Neuronal stem cell (in vitro differentiated cells): ENCODE results near the gene GNAI2.

Experiments used
- DNase-seq: peaks from one replicate; pipeline ENCODE4 v3.0.0-alpha.2; 2013; ENCODE audit warnings: low spot score
- H2AFZ ChIP-seq: one replicate; pipeline ENCODE4 v1.6.1; 2013; ENCODE audit warnings: mild to moderate bottlenecking, low read length, inconsistent platforms
- H2AK5ac ChIP-seq: 2 replicates; pipeline ENCODE4 v1.6.1; 2013; ENCODE audit warnings: low read depth, mild to moderate bottlenecking, inconsistent platforms, low read length, moderate library complexity, mixed read lengths
- H2BK120ac ChIP-seq: 2 replicates; pipeline ENCODE4 v1.6.1; 2013; ENCODE audit warnings: low read depth, mild to moderate bottlenecking, inconsistent platforms, low read length, moderate library complexity, mixed read lengths
- H2BK12ac ChIP-seq: one replicate; pipeline ENCODE4 v1.6.1; 2013; ENCODE audit warnings: low read length, inconsistent platforms
- H2BK15ac ChIP-seq: 2 replicates; pipeline ENCODE4 v1.6.1; 2013; ENCODE audit warnings: mild to moderate bottlenecking, low read length, inconsistent platforms, mixed read lengths
- H2BK5ac ChIP-seq: one replicate; pipeline ENCODE4 v1.6.1; 2013; ENCODE audit warnings: inconsistent platforms, mild to moderate bottlenecking, low read length, moderate library complexity
- H3K14ac ChIP-seq: one replicate; pipeline ENCODE4 v1.6.1; 2013; ENCODE audit warnings: low read length, inconsistent platforms
- H3K18ac ChIP-seq: 2 replicates; pipeline ENCODE4 v1.6.1; 2013; ENCODE audit warnings: low read length, inconsistent platforms
- H3K23ac ChIP-seq: 2 replicates; pipeline ENCODE4 v1.6.1; 2013; ENCODE audit warnings: low read depth, mild to moderate bottlenecking, mixed read lengths, low read length, inconsistent platforms; ENCODE audit not compliant: poor library complexity
- H3K27ac ChIP-seq: replicated peaks from 3 replicates; pipeline ENCODE4 v1.5.1; 2013; ENCODE audit warnings: low read length, inconsistent platforms
- H3K27me3 ChIP-seq, 3 experiments: 2 replicates each; pipeline ENCODE4 v1.6.1; 2013; ENCODE audit warnings: low read length in 3 of 3, mild to moderate bottlenecking in 2 of 3, inconsistent platforms in 1 of 3, low read depth in 1 of 3, mixed read lengths in 1 of 3, moderate library complexity in 1 of 3; ENCODE audit not compliant: control insufficient read depth in 3 of 3, insufficient read depth in 3 of 3
- H3K36me3 ChIP-seq, 2 donors: replicated peaks in 1 of 2; 2 replicates each; pipeline ENCODE4 v1.6.1; 2013; ENCODE audit warnings: low read length in 2 of 2; ENCODE audit not compliant: control insufficient read depth in 2 of 2, insufficient read depth in 2 of 2
- H3K4ac ChIP-seq: 2 replicates; pipeline ENCODE4 v1.6.1; 2013; ENCODE audit warnings: inconsistent platforms, mild to moderate bottlenecking, low read length, moderate library complexity
- H3K4me1 ChIP-seq, 2 donors: 1 replicate in 1 of 2; 2 replicates in 1 of 2; pipeline ENCODE4 v1.6.1; 2013; ENCODE audit warnings: low read length in 2 of 2, low read depth in 1 of 2; ENCODE audit not compliant: control insufficient read depth in 2 of 2, insufficient read depth in 1 of 2
- H3K4me2 ChIP-seq: one replicate; pipeline ENCODE4 v1.6.1; 2013; ENCODE audit warnings: mild to moderate bottlenecking, low read length, inconsistent platforms; ENCODE audit not compliant: insufficient read depth, poor library complexity, severe bottlenecking
- H3K4me3 ChIP-seq, 2 donors: 2 replicates each; pipeline ENCODE4 v1.5.1; 2013; ENCODE audit warnings: low read length in 2 of 2, mild to moderate bottlenecking in 2 of 2, inconsistent platforms in 1 of 2, moderate library complexity in 1 of 2
- H3K79me1 ChIP-seq: one replicate; pipeline ENCODE4 v1.6.1; 2013; ENCODE audit warnings: low read depth, mild to moderate bottlenecking, inconsistent platforms, low read length, moderate library complexity
- H3K9ac ChIP-seq: one replicate; pipeline ENCODE4 v1.6.1; 2013; ENCODE audit warnings: mild to moderate bottlenecking, low read depth, low read length, inconsistent platforms; ENCODE audit not compliant: poor library complexity
- H3K9me3 ChIP-seq, 2 donors: replicated peaks in 1 of 2; 2 replicates each; pipeline versions ENCODE3 to v1.6.1; 2013; ENCODE audit warnings: low read length in 2 of 2, mild to moderate bottlenecking in 2 of 2, inconsistent platforms in 1 of 2, low read depth in 1 of 2, mixed read lengths in 1 of 2, moderate library complexity in 1 of 2; ENCODE audit not compliant: control insufficient read depth in 2 of 2, insufficient read depth in 1 of 2
- H4K8ac ChIP-seq: one replicate; pipeline ENCODE4 v1.6.1; 2013; ENCODE audit warnings: low read depth, mild to moderate bottlenecking, inconsistent platforms, low read length, moderate library complexity
- H4K91ac ChIP-seq: one replicate; pipeline ENCODE4 v1.6.1; 2013; ENCODE audit warnings: low read length, low read depth, mild to moderate bottlenecking, inconsistent platforms; ENCODE audit not compliant: poor library complexity
- WGBS, 2 donors: extraction: QIAGEN DNeasy Blood & Tissue Kit; methylation state at CpG; one replicate each; pipeline ENCODE4 v1.1.7; 2013; ENCODE audit warnings: missing lambda C conversion rate in 2 of 2, mixed read lengths in 1 of 2; ENCODE audit not compliant: insufficient read length in 2 of 2, insufficient replicate concordance in 1 of 2; ENCODE audit errors: extremely low coverage in 2 of 2; 5-methylcytosine and 5-hydroxymethylcytosine counted together

GNAI2 gene

GRCh38 chr3:50286322-50287227, 50.6 kb downstream of the GNAI2 start:
- Histone ChIP-seq H3K27ac (no peak overlapping the region), H2AFZ (no peak overlapping the region), H2AK5ac (peak overlapping the region; percentile 49), H3K4me2 (no peak overlapping the region), H3K4me1 (peaks cover 4 to 6% of the 10 kb centered on the region in 2 donors), H3K4ac (no peak overlapping the region), H2BK15ac (no peak overlapping the region), H3K4me3 (peak overlapping the region in 1 of 2 donors; percentile 32), H3K9ac (peak overlapping the region; percentile 25), H2BK12ac (peak overlapping the region; percentile 4), H4K8ac (no peak overlapping the region), H3K79me1 (peaks cover 14% of the 10 kb centered on the region), H3K27me3 (no peaks in the 10 kb centered on the region), H4K91ac (no peak overlapping the region), H3K23ac (peak overlapping the region; percentile 49), H3K36me3 (peaks cover 36 to 50% of the 10 kb centered on the region in 2 donors), H2BK120ac (no peak overlapping the region), H3K9me3 (no peaks in the 10 kb centered on the region), H2BK5ac (no peak overlapping the region), H3K18ac (no peak overlapping the region), H3K14ac (no peak overlapping the region)
- DNase-seq: no peak
- no CpG with 5 or more reads among the region's 28 CpGs for WGBS, 2 donors

GRCh38 chr3:50287262-50287661, 51.3 kb downstream of the GNAI2 start:
- H3K14ac ChIP-seq: no peak overlapping the region
- H2BK5ac ChIP-seq: no peak overlapping the region
- H4K8ac ChIP-seq: no peak overlapping the region
- H2BK120ac ChIP-seq: no peak overlapping the region
- H3K4ac ChIP-seq: no peak overlapping the region
- no peak overlapping the region for H3K4me2 ChIP-seq
- peaks cover 17% of the 10 kb centered on the region for H3K79me1 ChIP-seq
- DNase-seq: no peak
- no peak overlapping the region for H4K91ac ChIP-seq
- no peak overlapping the region for H3K27ac ChIP-seq
- no peaks in the 10 kb centered on the region for H3K27me3 ChIP-seq
- no peaks in the 10 kb centered on the region for H3K9me3 ChIP-seq
- peaks cover 7% of the 10 kb centered on the region in 2 donors for H3K4me1 ChIP-seq
- no peak overlapping the region for H2BK15ac ChIP-seq
- no peak overlapping the region for H3K9ac ChIP-seq
- H2BK12ac ChIP-seq: no peak overlapping the region
- H3K23ac ChIP-seq: no peak overlapping the region
- WGBS, 2 donors: no CpG with 5 or more reads among the region's 1 CpG
- H2AK5ac ChIP-seq: no peak overlapping the region
- peaks cover 36 to 50% of the 10 kb centered on the region in 2 donors for H3K36me3 ChIP-seq
- H3K4me3 ChIP-seq: no peak overlapping the region
- no peak overlapping the region for H2AFZ ChIP-seq
- no peak overlapping the region for H3K18ac ChIP-seq

GRCh38 chr3:50288387-50289007, 52.5 kb downstream of the GNAI2 start:
- no peak overlapping the region for H3K4me3 ChIP-seq
- WGBS, 2 donors: no CpG with 5 or more reads among the region's 23 CpGs
- no peak overlapping the region for H3K4ac ChIP-seq
- H3K18ac ChIP-seq: no peak overlapping the region
- no peak overlapping the region for H4K8ac ChIP-seq
- H2BK12ac ChIP-seq: no peak overlapping the region
- no peak overlapping the region for H4K91ac ChIP-seq
- H3K4me1 ChIP-seq: peaks cover 11 to 12% of the 10 kb centered on the region in 2 donors
- no peaks in the 10 kb centered on the region for H3K9me3 ChIP-seq
- DNase-seq: no peak
- H2BK5ac ChIP-seq: peak overlapping the region; percentile 53
- peaks cover 17% of the 10 kb centered on the region for H3K79me1 ChIP-seq
- no peak overlapping the region for H2BK120ac ChIP-seq
- H3K9ac ChIP-seq: no peak overlapping the region
- H3K23ac ChIP-seq: peak overlapping the region; percentile 17
- H2AFZ ChIP-seq: no peak overlapping the region
- no peak overlapping the region for H2AK5ac ChIP-seq
- H3K4me2 ChIP-seq: no peak overlapping the region
- no peak overlapping the region for H2BK15ac ChIP-seq
- no peak overlapping the region for H3K14ac ChIP-seq
- H3K27ac ChIP-seq: no peak overlapping the region
- H3K36me3 ChIP-seq: peaks cover 36 to 50% of the 10 kb centered on the region in 2 donors
- no peaks in the 10 kb centered on the region for H3K27me3 ChIP-seq

DNA sequence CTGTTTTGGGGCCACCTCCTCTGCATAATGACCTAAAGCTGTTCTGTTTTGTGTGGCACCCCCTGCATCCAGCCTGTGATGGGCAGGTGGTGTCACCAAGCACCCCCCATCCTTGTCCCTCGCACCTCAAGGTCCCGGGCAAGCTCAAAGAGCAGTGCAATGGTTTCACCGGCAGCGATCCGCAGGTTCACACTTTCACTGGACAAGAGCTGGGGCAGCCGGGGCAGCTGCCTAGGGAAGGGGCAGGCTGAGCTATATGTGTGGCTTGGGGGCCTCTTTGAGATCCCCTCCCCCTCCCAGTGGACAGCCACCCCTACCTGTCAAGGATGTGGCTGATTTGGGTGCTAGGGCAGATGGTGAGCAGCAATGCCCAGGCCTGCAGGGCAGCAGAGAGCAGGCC, 53.1 kb downstream of the GNAI2 start:
- Histone ChIP-seq H2BK12ac (no peak overlapping the region), H2AFZ (no peak overlapping the region), H3K4me2 (no peak overlapping the region), H2BK5ac (no peak overlapping the region), H3K27me3 (no peaks in the 10 kb centered on the region), H3K4me1 (peaks cover 11 to 12% of the 10 kb centered on the region in 2 donors), H3K4me3 (no peak overlapping the region), H3K23ac (no peak overlapping the region), H2AK5ac (no peak overlapping the region), H3K27ac (no peak overlapping the region), H3K79me1 (peaks cover 17% of the 10 kb centered on the region), H4K91ac (no peak overlapping the region), H3K18ac (no peak overlapping the region), H3K14ac (no peak overlapping the region), H3K36me3 (peaks cover 36 to 50% of the 10 kb centered on the region in 2 donors), H4K8ac (no peak overlapping the region), H2BK120ac (no peak overlapping the region), H3K9me3 (no peaks in the 10 kb centered on the region), H3K4ac (no peak overlapping the region), H2BK15ac (no peak overlapping the region), H3K9ac (no peak overlapping the region)
- WGBS, 2 donors: no CpG with 5 or more reads among the region's 6 CpGs
- DNase-seq: no peak
